ENCODE measurements around the gene PLCD3. TPM values are rescaled to one million over a fixed set of nuclear protein-coding genes. Genes with fewer than 3 reads are reported as not detected.

PLCD3 gene
- total RNA-seq, 5 donors from 2014 or later (not counting 1 experiment from before 2014, with no cell fraction given) = 3.1 to 9.9 (median 4.8) TPM

DNA sequence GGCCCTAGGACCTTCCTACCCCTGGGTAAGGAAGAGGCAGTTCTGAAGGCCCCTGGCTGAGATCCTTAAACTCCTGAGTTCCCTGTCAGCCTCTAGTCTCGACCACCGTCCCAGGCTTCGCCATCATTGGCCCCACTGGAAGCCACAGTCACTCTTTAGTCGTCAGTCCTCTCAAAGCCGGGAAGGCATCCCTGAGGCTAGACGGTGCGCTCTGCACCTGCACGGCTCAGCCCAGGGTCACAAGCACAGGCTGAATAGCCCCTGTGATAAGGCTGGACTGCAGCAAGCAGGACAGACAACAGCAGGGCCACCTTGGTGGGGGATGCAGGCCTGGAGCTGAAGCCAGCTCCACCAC lies 12.7 kb upstream of the PLCD3 start:
- POLR2A ChIA-PET = interaction anchor here (0.6 to 0.7 kb wide), 2 partner anchors 16 to 28 kb away, joined by 3 to 5 read pairs; no protein-coding TSS in a partner anchor
- H3K27ac ChIP-seq (ENCODE audit: low read length) = no peak overlapping the region

DNA sequence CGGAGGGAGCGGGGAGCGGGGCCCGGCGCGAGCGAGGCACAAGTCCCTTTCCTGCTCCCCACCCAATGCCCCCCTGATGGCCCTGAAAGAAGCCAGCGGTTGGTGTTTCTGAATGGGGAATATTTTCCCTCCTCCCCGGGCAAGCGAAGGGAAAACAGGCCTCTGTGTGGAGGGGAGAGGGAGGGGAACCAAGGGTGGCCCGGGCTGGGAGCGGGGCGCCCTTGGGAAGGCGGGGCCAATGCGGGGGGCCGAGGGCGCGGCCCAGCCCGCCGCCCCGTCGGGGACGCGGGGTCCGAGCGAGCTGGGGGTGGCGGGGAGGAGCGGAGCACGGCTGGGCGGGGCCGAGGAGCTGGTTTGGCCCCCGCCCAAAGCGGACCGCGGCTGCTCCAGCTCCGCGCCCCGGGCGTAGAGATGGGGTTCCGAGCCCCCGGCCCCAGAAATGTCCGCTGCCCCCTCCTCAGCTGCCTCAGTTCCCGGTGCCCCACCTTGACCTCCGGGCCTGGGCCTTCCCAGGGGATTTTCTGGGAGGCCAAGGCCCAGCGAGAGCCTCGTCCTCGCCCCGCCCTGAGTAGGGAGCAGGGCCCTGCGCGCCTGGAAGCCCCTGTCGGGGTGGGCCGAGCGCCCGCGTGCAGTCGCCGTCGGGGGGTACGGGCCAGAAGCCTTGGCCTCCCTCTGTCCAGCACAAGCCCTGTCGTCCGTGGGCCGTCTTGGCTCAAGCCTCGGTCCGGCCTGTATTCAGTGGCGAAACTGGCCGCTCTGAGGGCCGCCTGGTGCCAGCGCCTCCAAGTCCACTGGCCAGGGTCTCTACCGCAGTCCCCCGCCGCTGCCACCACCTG lies 12.1 kb upstream of the PLCD3 start:
- Mint-ChIP-seq H3K27ac (peak overlapping the region; percentile 79 to 82), H3K4me1 (peaks cover 45 to 60% (median 48%) of the 10 kb centered on the region in 3 donors), H3K27me3 (peaks cover 0 to 2% of the 10 kb centered on the region in 2 donors), H3K4me3 (peak overlapping the region; percentile 67 to 100 (median 68)), H3K9me3 (no peaks in the 10 kb centered on the region), H3K36me3 (no peaks in the 10 kb centered on the region)
- Histone ChIP-seq H3K4me3 (ENCODE audit: control insufficient read depth in 1 of 2, extremely low read depth in 1 of 2, low read length in 1 of 2) (peak overlapping the region; percentile 41 to 69), H3K4me1 (ENCODE audit: control insufficient read depth in 1 of 2, extremely low read depth in 1 of 2, insufficient read depth in 2 of 2, low read length in 2 of 2) (peaks cover 18 to 55% of the 10 kb centered on the region in 2 experiments), H3K27me3 (replicated peaks in 1 of 2; ENCODE audit: control insufficient read depth in 2 of 2, extremely low read depth in 1 of 2, insufficient read depth in 2 of 2, low read length in 1 of 2) (no peaks in the 10 kb centered on the region), H3K27ac (ENCODE audit: low read length) (peak overlapping the region; percentile 50), H3K9me3 (no peaks in the 10 kb centered on the region), H3K36me3 (ENCODE audit: control insufficient read depth in 2 of 2, extremely low read depth in 1 of 2, insufficient read depth in 1 of 2, low read length in 1 of 2) (peaks cover 0 to 5% of the 10 kb centered on the region in 2 donors)
- DNase-seq (peak in 2 of 35 experiments; percentile 24 to 43), ATAC-seq (replicated peaks in 1 of 4) (no peak)
- 27% methylated on average over 59 of the region's 71 CpGs for WGBS (ENCODE audit: insufficient coverage)
- ChIA-PET POLR2A (interaction anchor here in 1 of 2 donors (0.6 kb wide), 1 partner anchor 29 kb away, joined by 3 read pairs; no protein-coding TSS in a partner anchor), CTCF (interaction anchor here (1.1 to 2.4 kb wide), 2 partner anchors 9 kb away, joined by 3 to 13 read pairs; partner anchors contain the start of gene ACBD4 (in 2 of the 2))

More for the DNA sequence above, 12.7 kb upstream of the PLCD3 start:
- H3K36me3 ChIP-seq (ENCODE audit: control insufficient read depth in 2 of 2, extremely low read depth in 1 of 2, insufficient read depth in 1 of 2, low read length in 1 of 2) = peaks cover 0 to 5% of the 10 kb centered on the region in 2 donors
- Mint-ChIP-seq H3K9me3 (no peaks in the 10 kb centered on the region), H3K27me3 (peaks cover 0 to 2% of the 10 kb centered on the region in 2 donors), H3K4me1 (peaks cover 49 to 65% (median 54%) of the 10 kb centered on the region in 3 donors), H3K27ac (peak overlapping the region; percentile 65 to 79), H3K4me3 (peak overlapping the region; percentile 31 to 100 (median 56)), H3K36me3 (no peaks in the 10 kb centered on the region)
- CTCF ChIA-PET = interaction anchor here in 1 of 2 donors (2.4 kb wide), 1 partner anchor 10 kb away, joined by 13 read pairs; the partner anchor contains the start of gene ACBD4
- DNase-seq = no peak
- H3K4me3 ChIP-seq (ENCODE audit: control insufficient read depth in 1 of 2, extremely low read depth in 1 of 2, low read length in 1 of 2) = peak overlapping the region in 1 of 2 donors; percentile 69
- 89% methylated on average over 8 of the region's 8 CpGs for WGBS (ENCODE audit: insufficient coverage)
- no peak for ATAC-seq (replicated peaks in 1 of 4)
- H3K4me1 ChIP-seq (ENCODE audit: control insufficient read depth in 1 of 2, extremely low read depth in 1 of 2, insufficient read depth in 2 of 2, low read length in 2 of 2) = peaks cover 18 to 60% of the 10 kb centered on the region in 2 experiments
- no peaks in the 10 kb centered on the region for H3K27me3 ChIP-seq (replicated peaks in 1 of 2; ENCODE audit: control insufficient read depth in 2 of 2, extremely low read depth in 1 of 2, insufficient read depth in 2 of 2, low read length in 1 of 2)
- no peaks in the 10 kb centered on the region for H3K9me3 ChIP-seq

GRCh38 chr17:45143767-45144198 lies 11.5 kb upstream of the PLCD3 start:
- H3K27ac Mint-ChIP-seq = peak overlapping the region; percentile 79 to 82
- Histone ChIP-seq H3K36me3 (ENCODE audit: control insufficient read depth in 2 of 2, extremely low read depth in 1 of 2, insufficient read depth in 1 of 2, low read length in 1 of 2) (peaks cover 0 to 5% of the 10 kb centered on the region in 2 donors), H3K4me3 (ENCODE audit: control insufficient read depth in 1 of 2, extremely low read depth in 1 of 2, low read length in 1 of 2) (peak overlapping the region; percentile 41 to 69), H3K9me3 (no peaks in the 10 kb centered on the region), H3K27ac (ENCODE audit: low read length) (peak overlapping the region; percentile 50), H3K4me1 (ENCODE audit: control insufficient read depth in 1 of 2, extremely low read depth in 1 of 2, insufficient read depth in 2 of 2, low read length in 2 of 2) (peaks cover 18 to 48% of the 10 kb centered on the region in 2 experiments), H3K27me3 (replicated peaks in 1 of 2; ENCODE audit: control insufficient read depth in 2 of 2, extremely low read depth in 1 of 2, insufficient read depth in 2 of 2, low read length in 1 of 2) (no peaks in the 10 kb centered on the region)
- peaks cover 0 to 2% of the 10 kb centered on the region in 2 donors for H3K27me3 Mint-ChIP-seq
- 40% methylated on average over 8 of the region's 21 CpGs for WGBS (ENCODE audit: insufficient coverage)
- H3K4me1 Mint-ChIP-seq = peaks cover 41 to 59% (median 44%) of the 10 kb centered on the region in 3 donors
- H3K36me3 Mint-ChIP-seq = no peaks in the 10 kb centered on the region
- H3K9me3 Mint-ChIP-seq = no peaks in the 10 kb centered on the region
- H3K4me3 Mint-ChIP-seq = peak overlapping the region; percentile 67 to 100 (median 68)
- no peak for ATAC-seq (replicated peaks in 1 of 4)
- ChIA-PET POLR2A (no interaction called here), CTCF (interaction anchor here (1.1 to 2.4 kb wide), 2 partner anchors 8 kb away, joined by 3 to 13 read pairs; partner anchors contain the start of gene ACBD4 (in 2 of the 2))
- DNase-seq = peak in 4 of 35 experiments; percentile 25 to 37 (median 32)

- H3K4me3 Mint-ChIP-seq = peak overlapping the region; percentile 67 to 100 (median 68)
- ATAC-seq (replicated peaks in 1 of 4) (no peak), DNase-seq (no peak)
- CTCF ChIA-PET = interaction anchor here (0.7 to 2.4 kb wide), 2 partner anchors 8 to 86 kb away, joined by 5 to 13 read pairs; partner anchors contain the start of gene ACBD4 (in 1 of the 2)
- Histone ChIP-seq H3K27ac (ENCODE audit: low read length) (no peak overlapping the region), H3K27me3 (replicated peaks in 1 of 2; ENCODE audit: control insufficient read depth in 2 of 2, extremely low read depth in 1 of 2, insufficient read depth in 2 of 2, low read length in 1 of 2) (no peaks in the 10 kb centered on the region), H3K4me1 (ENCODE audit: control insufficient read depth in 1 of 2, extremely low read depth in 1 of 2, insufficient read depth in 2 of 2, low read length in 2 of 2) (peaks cover 18 to 45% of the 10 kb centered on the region in 2 experiments), H3K4me3 (ENCODE audit: control insufficient read depth in 1 of 2, extremely low read depth in 1 of 2, low read length in 1 of 2) (peak overlapping the region in 1 of 2 donors; percentile 69), H3K36me3 (ENCODE audit: control insufficient read depth in 2 of 2, extremely low read depth in 1 of 2, insufficient read depth in 1 of 2, low read length in 1 of 2) (peaks cover under 1 to 5% of the 10 kb centered on the region in 2 donors), H3K9me3 (no peaks in the 10 kb centered on the region)
- H3K36me3 Mint-ChIP-seq = peaks cover 1% of the 10 kb centered on the region
- peaks cover 35 to 55% (median 44%) of the 10 kb centered on the region in 3 donors for H3K4me1 Mint-ChIP-seq
- H3K9me3 Mint-ChIP-seq = no peaks in the 10 kb centered on the region
- H3K27ac Mint-ChIP-seq = peak overlapping the region; percentile 79 to 82
- H3K27me3 Mint-ChIP-seq = peaks cover 0 to 2% of the 10 kb centered on the region in 2 donors
- WGBS (ENCODE audit: insufficient coverage) = 95% methylated on average over 8 of the region's 13 CpGs
- POLR2A ChIA-PET = no interaction called here
Measured at GRCh38 chr17:45143094-45143670, 10.9 kb upstream of the PLCD3 start.

GRCh38 chr17:45139533-45139920 lies 7.2 kb upstream of the PLCD3 start:
- 67% methylated on average over 1 of the region's 4 CpGs for WGBS (ENCODE audit: insufficient coverage)
- Mint-ChIP-seq H3K4me3 (no peak overlapping the region), H3K36me3 (peaks cover 2% of the 10 kb centered on the region), H3K27ac (no peak overlapping the region), H3K27me3 (no peaks in the 10 kb centered on the region), H3K4me1 (peaks cover 31 to 39% (median 33%) of the 10 kb centered on the region in 3 donors), H3K9me3 (no peaks in the 10 kb centered on the region)
- H3K4me3 ChIP-seq (ENCODE audit: control insufficient read depth in 1 of 2, extremely low read depth in 1 of 2, low read length in 1 of 2) = no peak overlapping the region
- ATAC-seq (replicated peaks in 1 of 4) (no peak), DNase-seq (no peak)
- peaks cover 0 to 5% of the 10 kb centered on the region in 2 donors for H3K36me3 ChIP-seq (ENCODE audit: control insufficient read depth in 2 of 2, extremely low read depth in 1 of 2, insufficient read depth in 1 of 2, low read length in 1 of 2)
- H3K27ac ChIP-seq (ENCODE audit: low read length) = no peak overlapping the region
- H3K27me3 ChIP-seq (replicated peaks in 1 of 2; ENCODE audit: control insufficient read depth in 2 of 2, extremely low read depth in 1 of 2, insufficient read depth in 2 of 2, low read length in 1 of 2) = no peaks in the 10 kb centered on the region
- H3K4me1 ChIP-seq (ENCODE audit: control insufficient read depth in 1 of 2, extremely low read depth in 1 of 2, insufficient read depth in 2 of 2, low read length in 2 of 2) = peaks cover 4 to 34% of the 10 kb centered on the region in 2 experiments
- ChIA-PET CTCF (interaction anchor here in 1 of 2 donors (0.7 kb wide), 1 partner anchor 58 kb away, joined by 3 read pairs; no protein-coding TSS in a partner anchor), POLR2A (interaction anchor here in 1 of 2 donors (0.8 kb wide), 1 partner anchor 9 kb away, joined by 3 read pairs; the partner anchor contains the start of gene HEXIM1)
- H3K9me3 ChIP-seq = no peaks in the 10 kb centered on the region

All from T-cell (primary cell).